A549 treated with CpdA at 1 μM for 4 hours (cell line): Measurements from ENCODE around the gene AHCYL1. TPM values are rescaled to one million over a fixed set of nuclear protein-coding genes. Genes with fewer than 3 reads are reported as not detected.

Source experiments
- total RNA-seq: library from RNA; stranded (reverse); fragments of 200-300 nt; extraction: Qiagen RNA extraction; gene quantifications from 5 replicates; pipeline ENCODE4 v1.2.3, GENCODE V29; 2022; ENCODE audit warnings: low read depth

Gene AHCYL1
- total RNA-seq: 46.9 to 56.1 TPM (median 51.4 TPM) in 5 replicates

DNA sequence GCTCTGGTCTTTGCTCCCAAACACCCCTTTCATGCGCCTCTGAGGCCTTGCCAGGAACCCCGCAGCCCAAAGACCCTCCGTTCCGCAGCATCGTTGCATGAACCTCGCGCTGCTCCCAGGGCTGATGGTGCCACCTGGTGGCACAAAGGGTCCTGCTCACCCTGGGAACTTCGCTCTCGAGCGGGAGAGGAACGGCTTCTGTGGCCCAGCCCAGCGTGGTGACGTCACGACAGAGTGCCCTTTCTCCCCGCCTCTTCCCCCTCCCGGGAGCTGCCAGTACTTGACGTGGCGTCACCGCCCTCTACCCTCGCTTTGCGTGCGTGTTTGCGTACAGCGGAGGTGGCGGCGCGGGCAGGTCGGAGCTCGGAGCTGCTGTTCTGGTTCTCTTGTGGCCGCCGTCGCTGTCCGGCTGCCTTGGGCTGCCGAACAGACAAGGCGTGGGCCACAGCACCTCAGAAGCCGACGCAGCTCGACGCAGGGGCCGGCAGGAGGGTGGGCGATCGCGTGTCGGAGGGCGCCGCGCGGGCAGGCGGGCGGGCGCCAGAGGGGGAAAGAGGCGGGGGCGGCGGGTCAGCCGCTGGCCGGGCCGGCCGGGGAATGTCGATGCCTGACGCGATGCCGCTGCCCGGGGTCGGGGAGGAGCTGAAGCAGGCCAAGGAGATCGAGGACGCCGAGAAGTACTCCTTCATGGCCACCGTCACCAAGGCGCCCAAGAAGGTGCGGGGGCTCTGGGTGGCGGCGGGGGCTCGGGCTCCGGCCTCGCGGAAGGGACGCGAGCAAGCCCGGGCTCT, at the start of gene AHCYL1:
AHCYL1 (plus strand) TSS at position 310 of the 791 bp plus-strand sequence; CDS start at position 598, 288 bp downstream.

GRCh38 chr1:110034451-110035235, 50.1 kb downstream of the AHCYL1 start, which contains the start of gene STRIP1:
STRIP1 (plus strand) TSS chr1:110034624; CDS start chr1:110034638, 14 bp downstream.

GRCh38 chr1:110070671-110071242, 86.2 kb downstream of the AHCYL1 start, which contains the start of gene ALX3:
ALX3 (minus strand) TSS chr1:110070672; CDS start chr1:110070612, 60 bp downstream.

Other genes with a start within 250 kb of the AHCYL1 start
- 21.7 to 28.1 TPM (median 24.7 TPM) in 5 replicates for gene GSTM3, start 243.7 kb upstream of the AHCYL1 start, total RNA-seq
- gene EPS8L3, start 220.8 kb upstream of the AHCYL1 start, total RNA-seq: 0.87 to 1.8 TPM (median 1.2 TPM) in 5 replicates
- gene CSF1, start 73.9 kb upstream of the AHCYL1 start, total RNA-seq: 18.1 to 27.0 TPM (median 25.7 TPM) in 5 replicates
- gene STRIP1, start 49.9 kb downstream of the AHCYL1 start, total RNA-seq: 11.2 to 14.5 TPM (median 13.2 TPM) in 5 replicates
- gene ALX3, start 85.9 kb downstream of the AHCYL1 start, total RNA-seq: not detected in 5 replicates
- gene UBL4B, start 127.7 kb downstream of the AHCYL1 start, total RNA-seq: not detected in 5 replicates
- 5.2 to 6.8 TPM (median 5.8 TPM) in 5 replicates for gene SLC6A17, start 165.7 kb downstream of the AHCYL1 start, total RNA-seq
- 2.2 to 4.4 TPM (median 4.0 TPM) in 5 replicates for gene KCNC4, start 225.5 kb downstream of the AHCYL1 start, total RNA-seq